ENCODE results near the gene KIF3B. TPM values are rescaled to one million over a fixed set of nuclear protein-coding genes. Genes with fewer than 3 reads are reported as not detected.

KIF3B gene
- total RNA-seq, 1 experiment from 2014 or later, result 31.5 TPM

DNA sequence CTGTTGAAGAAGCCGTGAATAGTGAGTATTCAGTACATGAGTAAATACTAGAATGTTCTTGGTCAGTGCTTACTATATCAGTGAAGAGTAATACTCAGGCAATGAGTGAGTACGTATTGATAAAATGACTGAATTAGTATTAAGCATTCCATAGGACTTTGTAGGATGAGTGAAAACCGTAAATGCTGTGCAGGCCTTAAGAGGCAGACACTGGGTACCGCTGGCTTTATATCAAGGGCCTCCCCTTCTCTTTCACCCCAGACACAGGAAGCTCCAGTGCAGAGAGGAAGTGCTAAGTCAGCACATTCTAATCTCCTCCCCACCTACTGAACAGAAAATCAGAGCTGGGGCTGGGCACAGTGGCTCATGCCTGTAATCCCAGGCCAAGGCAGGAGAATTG, 45.6 kb upstream of the KIF3B start (continued):
- TF ChIP-seq, protein P1, sequence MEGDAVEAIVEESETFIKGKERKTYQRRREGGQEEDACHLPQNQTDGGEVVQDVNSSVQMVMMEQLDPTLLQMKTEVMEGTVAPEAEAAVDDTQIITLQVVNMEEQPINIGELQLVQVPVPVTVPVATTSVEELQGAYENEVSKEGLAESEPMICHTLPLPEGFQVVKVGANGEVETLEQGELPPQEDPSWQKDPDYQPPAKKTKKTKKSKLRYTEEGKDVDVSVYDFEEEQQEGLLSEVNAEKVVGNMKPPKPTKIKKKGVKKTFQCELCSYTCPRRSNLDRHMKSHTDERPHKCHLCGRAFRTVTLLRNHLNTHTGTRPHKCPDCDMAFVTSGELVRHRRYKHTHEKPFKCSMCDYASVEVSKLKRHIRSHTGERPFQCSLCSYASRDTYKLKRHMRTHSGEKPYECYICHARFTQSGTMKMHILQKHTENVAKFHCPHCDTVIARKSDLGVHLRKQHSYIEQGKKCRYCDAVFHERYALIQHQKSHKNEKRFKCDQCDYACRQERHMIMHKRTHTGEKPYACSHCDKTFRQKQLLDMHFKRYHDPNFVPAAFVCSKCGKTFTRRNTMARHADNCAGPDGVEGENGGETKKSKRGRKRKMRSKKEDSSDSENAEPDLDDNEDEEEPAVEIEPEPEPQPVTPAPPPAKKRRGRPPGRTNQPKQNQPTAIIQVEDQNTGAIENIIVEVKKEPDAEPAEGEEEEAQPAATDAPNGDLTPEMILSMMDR (IDR thresholded peaks at IDR 0.05 in 2 of 3, conservative IDR thresholded peaks at IDR 0.05 in 1 of 3; ENCODE audit: borderline replicate concordance in 1 of 3, insufficient read depth in 1 of 3, low read depth in 2 of 3, low read length in 2 of 3), result no peak

DNA sequence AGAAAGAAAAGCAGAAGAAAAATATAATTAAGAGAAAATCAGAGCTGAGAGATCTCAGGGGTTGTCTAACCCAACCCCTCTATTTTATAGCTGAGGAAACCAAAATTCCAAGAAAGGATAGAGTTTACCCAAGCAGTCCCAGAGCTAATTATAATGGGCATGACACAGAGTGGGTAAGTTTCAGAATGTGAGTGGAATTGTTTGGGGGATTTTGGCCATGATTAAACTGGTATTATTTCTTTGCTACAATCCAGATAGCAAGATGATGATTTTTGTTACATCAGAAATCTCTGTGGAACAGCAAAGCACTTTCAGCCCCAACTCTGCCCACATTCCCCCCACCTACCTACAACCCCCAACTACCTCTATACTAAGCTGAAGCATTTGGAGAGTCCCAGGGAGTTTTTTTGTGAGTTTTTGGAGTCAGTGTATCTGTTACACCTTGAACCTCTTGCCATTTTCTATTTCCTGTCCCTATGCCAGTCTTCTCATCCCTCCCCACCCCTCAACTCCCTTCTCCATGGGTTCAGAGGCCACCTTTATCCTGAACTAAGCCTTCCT, 45.0 kb upstream of the KIF3B start:
- ATAC-seq (no peak), DNase-seq (ENCODE audit: low read depth, low spot score) (no peak)
- intact Hi-C loops (cut with micrococcal nuclease), result no loop called here
- no peaks in the 10 kb centered on the region for H3K4me1 ChIP-seq (ENCODE audit: control insufficient read depth in 1 of 2, insufficient read depth in 2 of 2, low read length in 2 of 2)
- no peaks in the 10 kb centered on the region for H3K9me2 ChIP-seq (ENCODE audit: insufficient read depth)
- H3K36me3 ChIP-seq (ENCODE audit: control insufficient read depth in 1 of 2, insufficient read depth in 2 of 2, low read length in 2 of 2), result peaks cover 28 to 29% of the 10 kb centered on the region in 2 experiments
- H3K27me3 ChIP-seq (ENCODE audit: insufficient read depth, low read length), result no peaks in the 10 kb centered on the region
- H3K9me3 ChIP-seq (ENCODE audit: control insufficient read depth in 1 of 2, insufficient read depth in 1 of 2, low read depth in 1 of 2, low read length in 2 of 2), result no peaks in the 10 kb centered on the region
- no peak overlapping the region for H3K4me3 ChIP-seq (replicated peaks in 1 of 2; ENCODE audit: low read depth in 1 of 2, low read length in 2 of 2)
- H4K20me1 ChIP-seq (ENCODE audit: insufficient read depth), result no peaks in the 10 kb centered on the region
- ChIA-PET POLR2A (interaction anchor here (1.6 kb wide), 1 partner anchor 48 kb away, joined by 3 read pairs; no protein-coding TSS in a partner anchor), RAD21 (ENCODE audit: low non-redundant PET in 1 of 2, low total read pairs in 2 of 2, uncharacterized antibody in 2 of 2, unreplicated experiment in 2 of 2) (interaction anchor here in 1 of 2 experiments (0.6 kb wide), 1 partner anchor 304 kb away, joined by 3 read pairs; no protein-coding TSS in a partner anchor), CTCF (no interaction called here)
- H3K79me2 ChIP-seq (ENCODE audit: insufficient read depth, low read length), result no peaks in the 10 kb centered on the region
- BruUV-seq (replicated peaks), result no TSS peak
- no peak overlapping the region for H3K4me2 ChIP-seq (ENCODE audit: low read length)
- H2AFZ ChIP-seq (ENCODE audit: low read depth, low read length, poor library complexity, severe bottlenecking), result no peak overlapping the region
- TF ChIP-seq ELF1 (IDR thresholded peaks at IDR 0.05; ENCODE audit: borderline replicate concordance, low read depth) (no peak), JUND (IDR thresholded peaks at IDR 0.05) (no peak), TCF7L2 (IDR thresholded peaks at IDR 0.05; ENCODE audit: borderline replicate concordance, extremely low read depth, insufficient read depth, insufficient read length) (no peak), EGR1 (IDR thresholded peaks at IDR 0.05; ENCODE audit: low read depth) (no peak), CBX3 (IDR thresholded peaks at IDR 0.05; ENCODE audit: low read depth) (no peak), YY1 (IDR thresholded peaks at IDR 0.05; ENCODE audit: extremely low read depth, insufficient replicate concordance, low read depth, low read length) (no peak), POLR2AphosphoS5 (IDR thresholded peaks at IDR 0.05; ENCODE audit: low read depth, low read length) (no peak)
- TF ChIP-seq, protein P2, sequence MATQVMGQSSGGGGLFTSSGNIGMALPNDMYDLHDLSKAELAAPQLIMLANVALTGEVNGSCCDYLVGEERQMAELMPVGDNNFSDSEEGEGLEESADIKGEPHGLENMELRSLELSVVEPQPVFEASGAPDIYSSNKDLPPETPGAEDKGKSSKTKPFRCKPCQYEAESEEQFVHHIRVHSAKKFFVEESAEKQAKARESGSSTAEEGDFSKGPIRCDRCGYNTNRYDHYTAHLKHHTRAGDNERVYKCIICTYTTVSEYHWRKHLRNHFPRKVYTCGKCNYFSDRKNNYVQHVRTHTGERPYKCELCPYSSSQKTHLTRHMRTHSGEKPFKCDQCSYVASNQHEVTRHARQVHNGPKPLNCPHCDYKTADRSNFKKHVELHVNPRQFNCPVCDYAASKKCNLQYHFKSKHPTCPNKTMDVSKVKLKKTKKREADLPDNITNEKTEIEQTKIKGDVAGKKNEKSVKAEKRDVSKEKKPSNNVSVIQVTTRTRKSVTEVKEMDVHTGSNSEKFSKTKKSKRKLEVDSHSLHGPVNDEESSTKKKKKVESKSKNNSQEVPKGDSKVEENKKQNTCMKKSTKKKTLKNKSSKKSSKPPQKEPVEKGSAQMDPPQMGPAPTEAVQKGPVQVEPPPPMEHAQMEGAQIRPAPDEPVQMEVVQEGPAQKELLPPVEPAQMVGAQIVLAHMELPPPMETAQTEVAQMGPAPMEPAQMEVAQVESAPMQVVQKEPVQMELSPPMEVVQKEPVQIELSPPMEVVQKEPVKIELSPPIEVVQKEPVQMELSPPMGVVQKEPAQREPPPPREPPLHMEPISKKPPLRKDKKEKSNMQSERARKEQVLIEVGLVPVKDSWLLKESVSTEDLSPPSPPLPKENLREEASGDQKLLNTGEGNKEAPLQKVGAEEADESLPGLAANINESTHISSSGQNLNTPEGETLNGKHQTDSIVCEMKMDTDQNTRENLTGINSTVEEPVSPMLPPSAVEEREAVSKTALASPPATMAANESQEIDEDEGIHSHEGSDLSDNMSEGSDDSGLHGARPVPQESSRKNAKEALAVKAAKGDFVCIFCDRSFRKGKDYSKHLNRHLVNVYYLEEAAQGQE (IDR thresholded peaks at IDR 0.05; ENCODE audit: low read depth), result no peak
- TF ChIP-seq, protein P3, sequence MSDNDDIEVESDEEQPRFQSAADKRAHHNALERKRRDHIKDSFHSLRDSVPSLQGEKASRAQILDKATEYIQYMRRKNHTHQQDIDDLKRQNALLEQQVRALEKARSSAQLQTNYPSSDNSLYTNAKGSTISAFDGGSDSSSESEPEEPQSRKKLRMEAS (IDR thresholded peaks at IDR 0.05), result no peak
- TF ChIP-seq, protein P1 (IDR thresholded peaks at IDR 0.05 in 2 of 3, conservative IDR thresholded peaks at IDR 0.05 in 1 of 3; ENCODE audit: borderline replicate concordance in 1 of 3, insufficient read depth in 1 of 3, low read depth in 2 of 3, low read length in 2 of 3), result no peak
- H3K27ac ChIP-seq (ENCODE audit: low read depth, low read length), result no peak overlapping the region
- no peak overlapping the region for H3K9ac ChIP-seq (ENCODE audit: low read length)

Data from HCT116 (cell line).